Stomach (tissue), 4 donors: ENCODE results near the gene ENTPD6.

Experiments
- CTCF ChIP-seq, 7 experiments: fragments of 450-650 bp in 4 of 7; fragments of 200-600 bp in 3 of 7; sonication (generic) in 3 of 7; IDR thresholded peaks; one replicate each; pipeline ENCODE4 v1.5.1; 2016 to 2019; ENCODE audit warnings: antibody characterized with exemption in 7 of 7, control low read depth in 2 of 7, mild to moderate bottlenecking in 1 of 7
- EP300 ChIP-seq: sonication (generic); formaldehyde crosslinking; IDR thresholded peaks from one replicate; pipeline ENCODE4 v1.6.1; 2017; ENCODE audit warnings: antibody characterized with exemption
- POLR2A ChIP-seq, 4 donors: fragments of 450-650 bp; IDR thresholded peaks; one replicate each; pipeline ENCODE4 v1.6.1; 2016; ENCODE audit warnings: antibody characterized with exemption in 4 of 4, control low read depth in 2 of 4, mild to moderate bottlenecking in 1 of 4, moderate library complexity in 1 of 4
- POLR2AphosphoS5 ChIP-seq, 3 donors: sonication (generic); formaldehyde crosslinking; IDR thresholded peaks; one replicate each; pipeline ENCODE4 v1.6.1; 2016; ENCODE audit warnings: antibody characterized with exemption in 3 of 3

GRCh38 chr20:25251019-25251418, 55.5 kb downstream of the ENTPD6 start:
- TF ChIP-seq CTCF (IDR thresholded peaks at IDR 0.05) (no peak), EP300 (no peak), POLR2AphosphoS5 (IDR thresholded peaks at IDR 0.05) (no peak), POLR2A (IDR thresholded peaks at IDR 0.05) (no peak)
